GM12865 (cell line): ENCODE results near the gene GALNT2.
A peak's percentile ranks its signal among the peaks of the same experiment; 100 is the strongest.

Experiments used
- DNase-seq: peaks from one replicate; pipeline ENCODE4 v3.0.0; 2010; ENCODE audit warnings: low read depth
- H3K4me3 ChIP-seq: 2 replicates; pipeline ENCODE4 v1.5.1; 2011; ENCODE audit warnings: mild to moderate bottlenecking, low read depth, low read length, control low read depth
- CTCF ChIP-seq: IDR thresholded peaks from 2 replicates; pipeline ENCODE4 v1.5.1; 2011; ENCODE audit warnings: low read length, control low read depth, low read depth, inconsistent platforms; ENCODE audit not compliant: insufficient read depth; ENCODE audit errors: missing control alignments

The GALNT2 gene

GRCh38 chr1:230102472-230102871, 35.4 kb downstream of the GALNT2 start:
- DNase-seq = no peak
- no peak overlapping the region for H3K4me3 ChIP-seq
- no peak for TF ChIP-seq CTCF

DNA sequence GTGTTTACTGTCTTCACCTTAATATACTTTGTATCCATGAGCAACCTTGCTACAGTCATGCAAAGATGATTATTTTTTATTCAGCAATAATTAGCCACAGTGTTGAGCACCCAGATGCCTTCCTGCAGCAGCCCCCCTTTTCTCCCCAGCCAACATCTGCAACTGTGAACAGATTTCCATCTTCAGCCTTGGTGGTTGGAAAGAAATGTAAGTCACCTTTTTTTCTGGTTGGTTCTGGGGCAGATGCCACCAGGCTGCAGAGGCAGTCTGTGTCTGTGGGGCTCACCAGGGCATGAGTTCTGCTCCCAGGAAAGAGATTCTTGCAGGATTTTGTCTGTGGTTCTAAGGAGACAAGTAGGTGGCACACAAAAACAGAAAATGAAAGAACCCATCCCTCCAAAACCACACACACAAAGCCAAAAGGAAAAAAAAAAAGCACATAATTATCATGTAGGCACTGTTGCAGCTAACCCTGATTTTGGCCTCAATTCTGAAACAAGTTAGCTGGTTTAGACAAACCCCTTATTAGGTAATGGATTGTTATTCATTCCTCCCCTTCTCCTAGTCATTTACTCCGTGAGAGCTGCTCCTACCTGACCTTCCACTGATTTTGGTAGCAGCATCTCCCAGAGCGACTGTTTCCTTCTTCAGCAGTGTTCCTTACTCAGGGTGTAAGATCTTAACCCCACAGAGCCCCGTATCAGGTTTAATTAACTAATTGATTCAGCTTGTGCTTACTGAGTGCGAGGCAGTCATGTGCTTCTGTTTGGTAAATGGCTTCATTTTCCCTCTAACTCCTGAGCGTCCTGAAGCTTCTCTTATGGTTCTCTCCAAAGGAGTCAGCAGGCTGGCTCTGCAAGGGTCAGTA, 36.5 kb downstream of the GALNT2 start:
- no peak for DNase-seq
- H3K4me3 ChIP-seq = no peak overlapping the region
- TF ChIP-seq CTCF = no peak

DNA sequence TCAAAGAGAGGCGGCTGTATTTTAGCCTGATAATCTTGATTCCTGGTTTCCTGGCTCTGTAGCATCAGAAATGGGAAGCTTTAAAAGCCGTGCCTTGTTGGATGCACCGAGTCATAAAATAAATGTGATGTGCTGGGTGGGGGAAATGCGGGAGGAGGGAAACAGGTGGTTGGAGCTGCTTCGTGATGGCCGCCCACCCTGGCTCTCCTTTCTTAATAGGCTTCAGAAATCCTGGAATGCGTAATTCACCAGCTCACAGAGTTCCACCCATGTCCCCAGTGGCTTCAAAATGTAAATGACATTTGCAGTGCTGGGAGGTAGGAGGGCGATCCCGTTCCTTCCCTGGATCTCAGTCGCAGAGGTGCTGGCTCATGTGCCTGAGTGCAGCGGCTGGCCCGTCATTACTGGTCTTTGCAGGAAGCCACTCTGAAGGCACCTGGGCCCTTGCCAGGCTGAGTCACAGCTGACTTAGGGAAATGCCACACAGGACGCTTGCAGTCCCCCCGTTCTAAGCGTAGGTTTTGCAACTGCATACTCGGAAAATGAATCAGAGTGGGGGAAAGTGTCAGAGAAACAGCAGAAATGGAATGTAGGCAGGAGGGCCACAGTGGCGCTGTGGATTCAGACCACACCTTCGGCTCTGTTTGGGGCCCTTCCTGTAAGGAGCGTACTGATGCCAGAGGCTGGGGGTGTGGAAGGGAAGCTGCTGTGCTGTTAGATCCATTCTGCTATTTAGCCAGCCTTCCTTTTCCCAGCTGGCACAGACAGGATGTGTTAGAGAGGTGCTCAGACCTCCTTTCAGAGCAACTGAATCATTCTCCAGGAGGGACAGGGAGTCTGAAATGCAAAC, 37.6 kb downstream of the GALNT2 start:
- peak overlapping the region; percentile 14 for H3K4me3 ChIP-seq
- TF ChIP-seq CTCF = no peak
- peak; percentile 88 for DNase-seq

DNA sequence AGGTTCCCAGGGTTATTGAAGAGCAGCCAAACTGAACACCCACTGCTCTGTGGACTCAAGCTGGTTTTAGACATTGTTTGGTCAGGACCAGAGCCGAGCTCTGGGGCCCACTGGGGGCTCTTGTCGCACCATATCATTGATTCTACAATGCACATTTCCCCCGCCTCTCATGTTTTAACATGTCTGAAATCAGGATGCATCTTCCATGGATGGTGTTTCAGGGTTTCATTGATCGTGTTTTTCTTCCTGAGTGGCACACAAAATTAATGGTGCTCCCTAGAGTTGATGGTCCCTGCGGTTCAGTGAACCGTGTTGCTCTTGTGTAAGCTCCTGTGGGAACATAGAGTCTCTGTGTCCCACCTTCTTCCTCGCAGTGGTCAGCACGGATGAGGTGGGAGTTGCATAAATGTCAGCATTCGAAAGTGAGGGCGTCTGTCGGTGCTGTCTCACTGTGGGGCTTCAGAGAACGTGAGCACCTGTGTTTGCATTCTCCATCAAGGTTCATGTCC, 38.3 kb downstream of the GALNT2 start:
- TF ChIP-seq CTCF = no peak
- DNase-seq = no peak
- peak overlapping the region; percentile 14 for H3K4me3 ChIP-seq

GRCh38 chr1:230105754-230106625, 39.0 kb downstream of the GALNT2 start:
- peak overlapping the region; percentile 14 for H3K4me3 ChIP-seq
- DNase-seq = peak; percentile 74
- no peak for TF ChIP-seq CTCF

DNA sequence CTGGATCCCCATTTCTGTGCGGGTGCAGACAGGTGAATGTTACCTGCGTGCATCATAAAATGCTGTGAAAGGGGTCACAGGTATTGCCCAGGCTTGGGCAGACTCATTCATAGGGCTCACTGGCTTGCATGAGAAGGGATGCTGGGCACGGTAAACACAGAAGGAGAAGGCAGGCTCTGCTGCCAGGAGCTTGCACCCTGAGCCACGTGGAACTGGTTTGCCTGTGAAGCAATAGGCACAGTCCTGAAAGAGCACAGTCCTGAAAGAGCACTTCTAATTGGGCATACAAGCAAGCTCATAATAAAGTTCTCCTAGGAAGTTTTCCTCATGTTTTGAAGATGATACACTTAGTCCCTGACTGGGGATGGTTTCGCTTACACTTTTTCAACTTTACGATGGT, 40.9 kb downstream of the GALNT2 start:
- no peak overlapping the region for H3K4me3 ChIP-seq
- no peak for DNase-seq
- TF ChIP-seq CTCF = no peak
